WTC11 (cell line): Measurements from ENCODE around the gene RUVBL2.
"Not testable (repeated sequence)": the region's sequence is repeated elsewhere in the genome, so short reads cannot be mapped to it uniquely, and the experiment has no call there.

ENCODE experiments used
- ATF6 ChIP-seq: sonication (generic); formaldehyde crosslinking; IDR thresholded peaks from 2 replicates; pipeline ENCODE4 v1.8.1; 2023; ENCODE audit warnings: mild to moderate bottlenecking, missing genetic modification reagents
- CREM ChIP-seq: sonication (generic); formaldehyde crosslinking; IDR thresholded peaks from 2 replicates; pipeline ENCODE4 v1.8.1; 2022; ENCODE audit warnings: mild to moderate bottlenecking, missing genetic modification reagents, moderate library complexity
- CTCF ChIP-seq: fragments of 200-600 bp; IDR thresholded peaks from 2 replicates; pipeline ENCODE4 v1.8.0; 2022; ENCODE audit warnings: antibody characterized with exemption
- IRF2 ChIP-seq: sonication (generic); formaldehyde crosslinking; IDR thresholded peaks from 2 replicates; pipeline ENCODE4 v1.8.0; 2022; ENCODE audit warnings: low read depth, missing genetic modification reagents, borderline replicate concordance
- SMAD3 ChIP-seq: sonication (generic); formaldehyde crosslinking; IDR thresholded peaks from 2 replicates; pipeline ENCODE4 v1.8.0; 2022; ENCODE audit warnings: missing genetic modification reagents, mild to moderate bottlenecking, borderline replicate concordance
- TCF7 ChIP-seq: sonication (generic); formaldehyde crosslinking; IDR thresholded peaks from 2 replicates; pipeline ENCODE4 v1.8.0; 2022; ENCODE audit warnings: mild to moderate bottlenecking, low read depth, missing genetic modification reagents, moderate library complexity
- ZNF512 ChIP-seq: sonication (generic); formaldehyde crosslinking; IDR thresholded peaks from 2 replicates; pipeline ENCODE4 v1.8.1; 2022; ENCODE audit warnings: missing genetic modification reagents, borderline replicate concordance
- TF ChIP-seq, protein P1 (sequence below): sonication (generic); formaldehyde crosslinking; IDR thresholded peaks from 2 replicates; pipeline ENCODE4 v1.8.1; 2022; ENCODE audit warnings: low read depth, mild to moderate bottlenecking, moderate library complexity, missing genetic modification reagents, borderline replicate concordance
- TF ChIP-seq, protein P2 (sequence below): sonication (generic); formaldehyde crosslinking; IDR thresholded peaks from 2 replicates; pipeline ENCODE4 v1.8.0; 2022; ENCODE audit warnings: mild to moderate bottlenecking, missing genetic modification reagents
- TF ChIP-seq, protein P3 (sequence below): sonication (generic); formaldehyde crosslinking; IDR thresholded peaks from 2 replicates; pipeline ENCODE4 v1.8.1; 2023; ENCODE audit warnings: mild to moderate bottlenecking, missing genetic modification reagents, moderate library complexity

- TF ChIP-seq IRF2 (CRISPR knock-in tag); CREM (CRISPR knock-in tag); ZNF512; TCF7; SMAD3 (CRISPR knock-in tag); ATF6 (CRISPR knock-in tag): not testable (repeated sequence)
- TF ChIP-seq CTCF: peak; percentile 91
- TF ChIP-seq, protein P1, sequence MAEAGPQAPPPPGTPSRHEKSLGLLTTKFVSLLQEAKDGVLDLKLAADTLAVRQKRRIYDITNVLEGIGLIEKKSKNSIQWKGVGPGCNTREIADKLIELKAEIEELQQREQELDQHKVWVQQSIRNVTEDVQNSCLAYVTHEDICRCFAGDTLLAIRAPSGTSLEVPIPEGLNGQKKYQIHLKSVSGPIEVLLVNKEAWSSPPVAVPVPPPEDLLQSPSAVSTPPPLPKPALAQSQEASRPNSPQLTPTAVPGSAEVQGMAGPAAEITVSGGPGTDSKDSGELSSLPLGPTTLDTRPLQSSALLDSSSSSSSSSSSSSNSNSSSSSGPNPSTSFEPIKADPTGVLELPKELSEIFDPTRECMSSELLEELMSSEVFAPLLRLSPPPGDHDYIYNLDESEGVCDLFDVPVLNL (CRISPR knock-in tag): not testable (repeated sequence)
- TF ChIP-seq, protein P2, sequence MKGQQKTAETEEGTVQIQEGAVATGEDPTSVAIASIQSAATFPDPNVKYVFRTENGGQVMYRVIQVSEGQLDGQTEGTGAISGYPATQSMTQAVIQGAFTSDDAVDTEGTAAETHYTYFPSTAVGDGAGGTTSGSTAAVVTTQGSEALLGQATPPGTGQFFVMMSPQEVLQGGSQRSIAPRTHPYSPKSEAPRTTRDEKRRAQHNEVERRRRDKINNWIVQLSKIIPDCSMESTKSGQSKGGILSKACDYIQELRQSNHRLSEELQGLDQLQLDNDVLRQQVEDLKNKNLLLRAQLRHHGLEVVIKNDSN (CRISPR knock-in tag): not testable (repeated sequence)
- TF ChIP-seq, protein P3, sequence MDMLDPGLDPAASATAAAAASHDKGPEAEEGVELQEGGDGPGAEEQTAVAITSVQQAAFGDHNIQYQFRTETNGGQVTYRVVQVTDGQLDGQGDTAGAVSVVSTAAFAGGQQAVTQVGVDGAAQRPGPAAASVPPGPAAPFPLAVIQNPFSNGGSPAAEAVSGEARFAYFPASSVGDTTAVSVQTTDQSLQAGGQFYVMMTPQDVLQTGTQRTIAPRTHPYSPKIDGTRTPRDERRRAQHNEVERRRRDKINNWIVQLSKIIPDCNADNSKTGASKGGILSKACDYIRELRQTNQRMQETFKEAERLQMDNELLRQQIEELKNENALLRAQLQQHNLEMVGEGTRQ: not testable (repeated sequence)
These were observed 43.1 kb downstream of the RUVBL2 start, which contains the start of gene CGB1 for GRCh38 chr19:49036815-49037214.
